Mesenchymal stem cell (in vitro differentiated cells and primary cell): ENCODE results near the gene SPDYE2.
"Not testable (repeated sequence)": the region's sequence is repeated elsewhere in the genome, so short reads cannot be mapped to it uniquely, and the experiment has no call there.

Experiments used
- DNase-seq: peaks from one replicate; pipeline ENCODE4 v3.0.0-alpha.2; 2013
- H2AFZ ChIP-seq: one replicate; pipeline ENCODE4 v1.6.1; 2013; ENCODE audit warnings: low read depth, mild to moderate bottlenecking, control low read depth, inconsistent platforms, low read length, moderate library complexity
- H2AK5ac ChIP-seq: 2 replicates; pipeline ENCODE4 v1.6.1; 2013; ENCODE audit warnings: low read length, moderate library complexity, mild to moderate bottlenecking, inconsistent platforms; ENCODE audit not compliant: severe bottlenecking
- H2BK120ac ChIP-seq: one replicate; pipeline ENCODE4 v1.6.1; 2013; ENCODE audit warnings: low read depth, mild to moderate bottlenecking, inconsistent platforms, low read length, moderate library complexity
- H2BK12ac ChIP-seq, 2 experiments: one replicate each; pipeline ENCODE4 v1.6.1; 2013; ENCODE audit warnings: inconsistent platforms in 2 of 2, low read length in 2 of 2, mild to moderate bottlenecking in 2 of 2, moderate library complexity in 2 of 2, control low read depth in 1 of 2
- H2BK15ac ChIP-seq: one replicate; pipeline ENCODE4 v1.6.1; 2013; ENCODE audit warnings: mild to moderate bottlenecking, low read depth, inconsistent platforms; ENCODE audit not compliant: poor library complexity, severe bottlenecking
- H2BK5ac ChIP-seq: 2 replicates; pipeline ENCODE4 v1.6.1; 2013; ENCODE audit warnings: low read depth, mild to moderate bottlenecking, low read length, control low read depth, inconsistent platforms; ENCODE audit not compliant: poor library complexity, severe bottlenecking
- H3K14ac ChIP-seq, 2 experiments: one replicate each; pipeline ENCODE4 v1.6.1; 2013; ENCODE audit warnings: inconsistent platforms in 2 of 2, low read length in 2 of 2, control low read depth in 1 of 2, mild to moderate bottlenecking in 1 of 2, moderate library complexity in 1 of 2
- H3K18ac ChIP-seq, 2 experiments: one replicate each; pipeline ENCODE4 v1.6.1; 2013; ENCODE audit warnings: inconsistent platforms in 2 of 2, low read length in 2 of 2, control low read depth in 1 of 2, low read depth in 1 of 2, mild to moderate bottlenecking in 1 of 2
- H3K23ac ChIP-seq, 2 experiments: one replicate each; pipeline ENCODE4 v1.6.1; 2013; ENCODE audit warnings: inconsistent platforms in 2 of 2, low read length in 2 of 2, mild to moderate bottlenecking in 2 of 2, moderate library complexity in 2 of 2, control low read depth in 1 of 2
- H3K27ac ChIP-seq: 2 replicates; pipeline ENCODE4 v1.5.1; 2013; ENCODE audit warnings: mild to moderate bottlenecking, moderate library complexity, low read length, control low read depth, inconsistent platforms; ENCODE audit not compliant: poor library complexity, severe bottlenecking
- H3K27me3 ChIP-seq, 2 experiments: 2 replicates each; pipeline versions ENCODE4 v1.6.1 to v1.7.0; 2013; ENCODE audit warnings: low read length in 2 of 2, mild to moderate bottlenecking in 2 of 2, moderate library complexity in 2 of 2, control low read depth in 1 of 2, inconsistent platforms in 1 of 2; ENCODE audit not compliant: control insufficient read depth in 1 of 2, insufficient read depth in 1 of 2
- H3K36me3 ChIP-seq, 2 experiments: 2 replicates each; pipeline versions ENCODE4 v1.6.1 to v1.7.0; 2013; ENCODE audit warnings: low read length in 2 of 2, control low read depth in 1 of 2, inconsistent platforms in 1 of 2, low read depth in 1 of 2, mild to moderate bottlenecking in 1 of 2; ENCODE audit not compliant: insufficient read depth in 2 of 2, control insufficient read depth in 1 of 2
- H3K4ac ChIP-seq, 2 experiments: one replicate each; pipeline ENCODE4 v1.6.1; 2013; ENCODE audit warnings: inconsistent platforms in 2 of 2, low read length in 2 of 2, mild to moderate bottlenecking in 2 of 2, moderate library complexity in 2 of 2, control low read depth in 1 of 2, low read depth in 1 of 2
- H3K4me1 ChIP-seq: 2 replicates; pipeline ENCODE4 v1.6.1; 2013; ENCODE audit warnings: low read depth, low read length, control low read depth; ENCODE audit not compliant: control insufficient read depth, insufficient read depth
- H3K4me2 ChIP-seq: 2 replicates; pipeline ENCODE4 v1.6.1; 2013; ENCODE audit warnings: low read length, mild to moderate bottlenecking, inconsistent platforms; ENCODE audit not compliant: poor library complexity, severe bottlenecking
- H3K4me3 ChIP-seq, 2 experiments: 2 replicates each; pipeline versions ENCODE4 v1.5.1 to v1.7.0; 2013; ENCODE audit warnings: low read length in 2 of 2, mild to moderate bottlenecking in 2 of 2, control low read depth in 1 of 2, low read depth in 1 of 2; ENCODE audit not compliant: insufficient read depth in 1 of 2
- H3K79me1 ChIP-seq: replicated peaks from 2 replicates; pipeline ENCODE4 v1.6.1; 2013; ENCODE audit warnings: mild to moderate bottlenecking, control low read depth, low read length, inconsistent platforms; ENCODE audit not compliant: poor library complexity, severe bottlenecking
- H3K9ac ChIP-seq: 2 replicates; pipeline ENCODE4 v1.7.0; 2013; ENCODE audit warnings: mild to moderate bottlenecking, low read length, moderate library complexity
- H3K9me3 ChIP-seq: 2 replicates; pipeline ENCODE4 v1.7.0; 2013; ENCODE audit warnings: mild to moderate bottlenecking, low read length; ENCODE audit not compliant: control insufficient read depth
- H4K8ac ChIP-seq: one replicate; pipeline ENCODE4 v1.6.1; 2013; ENCODE audit warnings: inconsistent platforms, mild to moderate bottlenecking, low read length, moderate library complexity
- H4K91ac ChIP-seq: one replicate; pipeline ENCODE4 v1.6.1; 2013; ENCODE audit warnings: mild to moderate bottlenecking, low read length, inconsistent platforms
- WGBS: methylation state at CpG from one replicate; pipeline ENCODE4 v1.1.7; 2013; ENCODE audit warnings: mixed read lengths; 5-methylcytosine and 5-hydroxymethylcytosine counted together

Gene SPDYE2

DNA sequence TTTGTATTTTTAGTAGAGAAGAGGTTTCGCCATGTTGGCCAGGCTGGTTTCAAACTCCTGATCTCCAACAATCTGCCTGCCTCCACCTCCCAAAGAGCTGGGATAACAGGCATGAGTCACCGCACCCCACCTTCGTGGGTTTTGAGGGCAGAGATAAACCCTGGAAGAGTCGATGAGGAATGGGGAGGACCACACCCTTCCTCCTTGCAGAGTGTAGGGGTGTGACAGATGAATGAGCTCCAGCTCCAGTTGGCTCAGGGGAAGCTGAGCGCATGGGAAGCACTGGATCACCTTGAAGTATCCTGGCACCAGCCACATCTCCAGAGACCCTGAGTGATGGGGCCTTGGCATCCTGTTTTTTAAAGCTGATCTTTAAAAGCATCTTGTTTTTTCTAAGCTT lies 32.5 kb downstream of the SPDYE2 start:
- H3K4me3 ChIP-seq, H3K4ac ChIP-seq, H3K4me1 ChIP-seq, H2AFZ ChIP-seq, H2AK5ac ChIP-seq, H3K23ac ChIP-seq, H3K27ac ChIP-seq, H3K9ac ChIP-seq, H3K79me1 ChIP-seq, H2BK120ac ChIP-seq, H4K91ac ChIP-seq, H3K14ac ChIP-seq, H3K36me3 ChIP-seq, H2BK5ac ChIP-seq, DNase-seq, H2BK12ac ChIP-seq, H2BK15ac ChIP-seq, H3K9me3 ChIP-seq, H3K18ac ChIP-seq, H4K8ac ChIP-seq, H3K4me2 ChIP-seq, H3K27me3 ChIP-seq: not testable (repeated sequence)
- no CpG with 5 or more reads among the region's 5 CpGs for WGBS

DNA sequence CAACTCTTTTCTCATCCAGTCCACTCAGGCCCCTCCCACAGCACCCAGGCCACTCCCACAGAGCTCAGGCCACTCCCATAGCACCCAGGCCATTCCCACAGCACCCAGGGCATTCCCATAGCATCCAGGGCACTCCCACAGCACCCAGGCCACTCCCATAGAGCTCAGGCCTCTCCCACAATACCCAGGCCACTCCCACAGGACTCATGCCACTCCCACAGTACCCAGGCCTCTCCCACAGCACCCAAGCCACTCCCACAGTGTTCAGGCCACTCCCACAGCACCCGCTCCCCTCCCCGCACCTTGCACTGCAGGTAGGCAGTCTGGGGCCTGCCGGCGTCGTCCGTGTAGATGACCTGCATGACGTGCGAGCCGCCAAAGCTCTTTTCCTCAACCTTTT lies 38.8 kb downstream of the SPDYE2 start:
- H3K23ac ChIP-seq, H3K18ac ChIP-seq, H3K27ac ChIP-seq, H2BK5ac ChIP-seq, H3K4ac ChIP-seq, H4K91ac ChIP-seq, H2BK120ac ChIP-seq, H2AFZ ChIP-seq, H3K4me1 ChIP-seq, H3K9me3 ChIP-seq, DNase-seq, H2BK12ac ChIP-seq, H3K79me1 ChIP-seq, H3K4me2 ChIP-seq, H3K9ac ChIP-seq, H2AK5ac ChIP-seq, H3K27me3 ChIP-seq, H3K36me3 ChIP-seq, H3K4me3 ChIP-seq, H4K8ac ChIP-seq, H2BK15ac ChIP-seq, H3K14ac ChIP-seq: not testable (repeated sequence)
- WGBS, result no CpG with 5 or more reads among the region's 9 CpGs

DNA sequence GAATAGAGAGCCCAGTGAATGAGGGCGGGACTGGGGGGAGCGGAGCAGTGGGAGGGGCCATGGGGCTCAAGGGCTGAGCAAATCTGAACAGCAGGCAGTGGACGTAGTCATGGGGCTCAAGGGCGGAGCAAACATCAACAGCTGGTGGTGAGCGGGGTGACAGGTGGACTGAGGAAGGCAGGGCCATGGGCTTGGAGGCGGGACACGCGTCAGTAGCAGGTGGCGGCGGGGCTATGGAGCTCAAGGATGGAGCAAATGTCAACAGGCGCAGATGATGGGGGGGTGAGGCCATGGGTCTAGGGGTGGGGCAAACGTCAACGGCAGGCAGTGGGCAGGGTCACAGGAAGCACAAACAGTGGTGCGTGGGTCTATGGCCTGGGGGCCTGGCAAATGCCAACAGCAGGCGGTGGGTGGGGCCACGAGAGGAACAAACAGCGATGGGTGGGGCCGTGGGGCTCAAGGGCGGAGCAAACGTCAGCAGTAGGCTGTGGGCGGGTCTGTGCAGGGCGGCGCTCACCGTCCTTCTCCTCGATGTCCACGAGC lies 41.5 kb downstream of the SPDYE2 start:
- not testable (repeated sequence) for H3K9ac ChIP-seq, H2BK12ac ChIP-seq, H3K4me3 ChIP-seq, H3K4me1 ChIP-seq, H2BK5ac ChIP-seq, H3K4ac ChIP-seq, H3K9me3 ChIP-seq, H4K8ac ChIP-seq, H3K18ac ChIP-seq, DNase-seq, H2AK5ac ChIP-seq, H3K36me3 ChIP-seq, H3K14ac ChIP-seq, H3K23ac ChIP-seq, H3K4me2 ChIP-seq, H3K27ac ChIP-seq, H2BK15ac ChIP-seq, H2AFZ ChIP-seq, H3K79me1 ChIP-seq, H3K27me3 ChIP-seq, H4K91ac ChIP-seq, H2BK120ac ChIP-seq
- WGBS, result no CpG with 5 or more reads among the region's 26 CpGs

DNA sequence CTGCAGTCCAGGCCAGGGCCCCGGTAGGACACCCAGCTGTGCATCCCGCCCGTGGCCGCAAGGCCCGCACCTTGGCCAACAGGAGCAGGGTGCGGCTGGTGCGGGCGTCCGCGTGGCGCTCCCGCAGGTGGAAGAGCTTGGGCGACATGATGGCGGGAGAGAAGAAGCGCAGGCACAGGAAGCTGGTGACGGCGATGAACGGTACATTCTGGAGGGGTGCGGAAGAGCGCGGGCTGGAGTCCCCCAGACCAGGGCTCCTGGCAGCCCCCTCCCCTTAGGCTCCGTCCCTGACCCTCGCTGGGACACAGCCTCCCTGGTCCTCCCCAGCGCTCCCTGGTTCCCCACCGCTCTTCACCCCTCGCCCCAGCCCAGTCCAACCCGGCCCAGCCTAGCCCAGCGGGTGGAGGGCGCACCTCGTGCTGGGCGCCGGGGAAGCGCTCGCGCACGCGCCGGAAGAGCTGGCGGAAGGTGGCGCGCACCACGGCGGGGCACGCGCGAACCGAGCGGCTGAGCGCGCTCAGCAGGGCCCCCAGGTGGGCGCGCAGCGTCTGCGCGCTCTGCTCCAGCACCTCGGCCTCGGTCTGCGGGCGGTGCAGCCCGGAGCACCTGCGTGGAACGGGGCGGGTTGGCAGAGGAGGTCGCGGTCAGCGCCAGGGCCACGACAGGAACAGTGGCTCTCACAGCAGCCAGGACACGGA lies 42.8 kb downstream of the SPDYE2 start:
- not testable (repeated sequence) for H2AK5ac ChIP-seq, H3K27ac ChIP-seq, H3K4me2 ChIP-seq, H3K4me3 ChIP-seq, H3K4ac ChIP-seq, H3K79me1 ChIP-seq, DNase-seq, H3K36me3 ChIP-seq, H3K14ac ChIP-seq, H2BK5ac ChIP-seq, H3K9me3 ChIP-seq, H2BK120ac ChIP-seq, H2AFZ ChIP-seq, H2BK12ac ChIP-seq, H3K4me1 ChIP-seq, H4K8ac ChIP-seq, H4K91ac ChIP-seq, H3K23ac ChIP-seq, H2BK15ac ChIP-seq, H3K27me3 ChIP-seq, H3K18ac ChIP-seq, H3K9ac ChIP-seq
- WGBS, result no CpG with 5 or more reads among the region's 68 CpGs
